GM12878 (cell line): Measurements from ENCODE around the gene PFN3. TPM values are rescaled to one million over a fixed set of nuclear protein-coding genes. Genes with fewer than 3 reads are reported as not detected.

Experiments used
- ATAC-seq: fragments of 200-7000 bp; cut with Tn5 transposase; 3 replicates; pipeline ENCODE4 v1.9.1; 2020; ENCODE audit warnings: mild to moderate bottlenecking, moderate library complexity
- BruUV-seq: library from RNA; stranded (reverse); fragments of 400-500 nt; replicated peaks from 2 replicates; lab custom pipeline; 2021; lab: Mats Ljungman, UMichigan
- CTCF ChIA-PET: fragments of 300-600 bp; sonication (Branson Sonifier 250); formaldehyde crosslinking; extraction: SDS; loops from one replicate; lab custom pipeline; 2021; ENCODE audit warnings: inconsistent platforms; lab: Yijun Ruan, JAX
- POLR2A ChIA-PET: fragments of 350-600 bp; formaldehyde crosslinking; extraction: SDS; loops from one replicate; lab custom pipeline; 2021; ENCODE audit warnings: inconsistent platforms; lab: Charles Lee
- RAD21 ChIA-PET: fragments of 300-600 bp; sonication (Branson Sonifier 250); formaldehyde crosslinking; loops from one replicate; lab custom pipeline; 2023; ENCODE audit warnings: antibody characterized with exemption; ENCODE audit not compliant: unreplicated experiment; lab: Charles Lee
- SMC1A ChIA-PET: fragments of 300-600 bp; sonication (Branson Sonifier 250); formaldehyde crosslinking; loops from one replicate; lab custom pipeline; 2023; ENCODE audit not compliant: unreplicated experiment, uncharacterized antibody; lab: Charles Lee
- DNase-seq: peaks from one replicate; pipeline ENCODE4 v3.0.0-alpha.2; 2011; ENCODE audit warnings: low read depth, low spot score
- FAIRE-seq: peaks from 3 replicates; lab custom pipeline; 2011; peaks lifted over from hg19 to GRCh38; lab: Jason Lieb, UNC
- H2AFZ ChIP-seq: 2 replicates; pipeline ENCODE4 v1.6.0; 2011; ENCODE audit warnings: low read depth, low read length, control low read depth; ENCODE audit not compliant: control insufficient read depth
- H3K27ac ChIP-seq: 2 replicates; pipeline ENCODE4 v1.5.1; 2011; ENCODE audit warnings: control low read depth; ENCODE audit not compliant: control insufficient read depth, insufficient read depth
- H3K27me3 ChIP-seq, 2 experiments: replicated peaks in 1 of 2; 2 replicates each; pipeline versions ENCODE4 v1.6.0 to v1.6.1; 2011; ENCODE audit warnings: low read length in 1 of 2; ENCODE audit not compliant: control insufficient read depth in 2 of 2, insufficient read depth in 2 of 2
- H3K36me3 ChIP-seq, 2 experiments: 2 replicates each; pipeline ENCODE4 v1.5.1; 2011; ENCODE audit warnings: low read length in 1 of 2; ENCODE audit not compliant: control insufficient read depth in 2 of 2, insufficient read depth in 2 of 2
- H3K4me1 ChIP-seq: 2 replicates; pipeline ENCODE4 v1.6.1; 2011; ENCODE audit warnings: mild to moderate bottlenecking, low read length, moderate library complexity, mixed read lengths; ENCODE audit not compliant: control insufficient read depth, insufficient read depth
- H3K4me2 ChIP-seq: 2 replicates; pipeline ENCODE4 v1.6.0; 2011; ENCODE audit warnings: control low read depth; ENCODE audit not compliant: control insufficient read depth, insufficient read depth
- H3K4me3 ChIP-seq: fragments of 200-600 bp; sonication (generic); 2 replicates; pipeline ENCODE4 v1.5.1; 2016
- H3K79me2 ChIP-seq: 2 replicates; pipeline ENCODE4 v1.6.0; 2011; ENCODE audit warnings: low read length; ENCODE audit not compliant: control insufficient read depth, insufficient read depth
- H3K9ac ChIP-seq: 2 replicates; pipeline ENCODE4 v1.8.0; 2011; ENCODE audit warnings: low read length, control low read depth, mixed read lengths; ENCODE audit not compliant: control insufficient read depth, insufficient read depth
- H3K9me3 ChIP-seq: replicated peaks from 3 replicates; pipeline ENCODE4 v1.5.1; 2011; ENCODE audit warnings: mild to moderate bottlenecking, low read length; ENCODE audit not compliant: control insufficient read depth, insufficient read depth
- H4K20me1 ChIP-seq: 2 replicates; pipeline ENCODE4 v1.6.0; 2011; ENCODE audit not compliant: control insufficient read depth, insufficient read depth
- BHLHE40 ChIP-seq, 2 experiments: fragments of 450-650 bp in 1 of 2; IDR thresholded peaks; 2 replicates each; pipeline ENCODE4 v1.6.1; 2011 to 2017; ENCODE audit warnings: low read depth in 2 of 2, borderline replicate concordance in 1 of 2, improper control_type of control experiment in 1 of 2, low read length in 1 of 2, mild to moderate bottlenecking in 1 of 2
- BRCA1 ChIP-seq: IDR thresholded peaks from 2 replicates; pipeline ENCODE4 v1.6.1; 2011; ENCODE audit warnings: low read depth, low read length, improper control_type of control experiment
- CREM ChIP-seq: IDR thresholded peaks from 2 replicates; pipeline ENCODE4 v1.6.1; 2014; ENCODE audit warnings: antibody characterized with exemption, low read depth
- EZH2 ChIP-seq: IDR thresholded peaks from 2 replicates; pipeline ENCODE4 v1.6.1; 2012; ENCODE audit warnings: low read depth, mild to moderate bottlenecking, control low read depth, inconsistent platforms, low read length, borderline replicate concordance; ENCODE audit not compliant: control insufficient read depth
- IKZF2 ChIP-seq, 2 experiments: fragments of 450-650 bp; IDR thresholded peaks; 2 replicates each; pipeline ENCODE4 v1.6.1; 2017; ENCODE audit warnings: mild to moderate bottlenecking in 2 of 2, moderate library complexity in 2 of 2
- JUNB ChIP-seq: IDR thresholded peaks from 2 replicates; pipeline ENCODE4 v1.6.1; 2016; ENCODE audit warnings: antibody characterized with exemption, mild to moderate bottlenecking
- MTA2 ChIP-seq: fragments of 450-650 bp; IDR thresholded peaks from 2 replicates; pipeline ENCODE4 v1.6.1; 2016; ENCODE audit warnings: low read depth, mild to moderate bottlenecking, moderate library complexity
- NBN ChIP-seq: fragments of 450-650 bp; IDR thresholded peaks from 2 replicates; pipeline ENCODE4 v1.6.1; 2016
- NFIC ChIP-seq: IDR thresholded peaks from 2 replicates; pipeline ENCODE4 v1.6.1; 2012; ENCODE audit warnings: low read depth, mild to moderate bottlenecking, inconsistent platforms, low read length, moderate library complexity
- NFYB ChIP-seq: IDR thresholded peaks from 2 replicates; pipeline ENCODE4 v1.6.1; 2011; ENCODE audit warnings: low read depth, mild to moderate bottlenecking, low read length, improper control_type of control experiment, moderate library complexity; ENCODE audit not compliant: insufficient read depth
- RAD21 ChIP-seq: IDR thresholded peaks from 2 replicates; pipeline ENCODE4 v1.6.1; 2011; ENCODE audit warnings: mild to moderate bottlenecking, low read depth, low read length, moderate library complexity; ENCODE audit not compliant: insufficient read depth
- RAD51 ChIP-seq: fragments of 450-650 bp; IDR thresholded peaks from 2 replicates; pipeline ENCODE4 v1.6.1; 2016; ENCODE audit warnings: moderate library complexity, mild to moderate bottlenecking, inconsistent platforms
- TAF1 ChIP-seq: IDR thresholded peaks from 2 replicates; pipeline ENCODE4 v1.6.1; 2011; ENCODE audit warnings: mild to moderate bottlenecking, low read depth, low read length, borderline replicate concordance
- TCF12 ChIP-seq: IDR thresholded peaks from 2 replicates; pipeline ENCODE4 v1.6.1; 2011; ENCODE audit warnings: low read depth, mild to moderate bottlenecking, low read length
- TCF3 ChIP-seq: IDR thresholded peaks from 2 replicates; pipeline ENCODE4 v1.6.1; 2012; ENCODE audit warnings: low read depth, mild to moderate bottlenecking, low read length, borderline replicate concordance; ENCODE audit not compliant: insufficient read depth
- ZNF622 ChIP-seq: fragments of 450-650 bp; IDR thresholded peaks from 2 replicates; pipeline ENCODE4 v1.6.1; 2017; ENCODE audit warnings: mild to moderate bottlenecking, inconsistent platforms
- WGBS: methylation state at CpG from one replicate; pipeline ENCODE4 v1.1.6; 2016; ENCODE audit warnings: low lambda C conversion rate; ENCODE audit not compliant: insufficient replicate concordance, insufficient coverage; ENCODE audit errors: missing lambda C conversion rate; 5-methylcytosine and 5-hydroxymethylcytosine counted together
- in situ Hi-C: fragments of 300-500 bp; cut with MboI; formaldehyde crosslinking; loops from 9 replicates; pipeline ENCODE4 v1.14.3; 2018; ENCODE audit warnings: mixed read lengths
- intact Hi-C: fragments of 100-400 bp; cut with micrococcal nuclease; formaldehyde crosslinking; loops from one replicate; pipeline ENCODE4 v1.14.2; 2022; ENCODE audit not compliant: unreplicated experiment
- polyA plus RNA-seq, 11 experiments: library from polyadenylated mRNA; depleted of rRNA in 4 of 11; unstranded in 6 of 11; stranded (reverse) in 5 of 11; fragments of >200 nt; fragmentation: Nextera tagmentation in 4 of 11; fragmentation: Illumina TruSeq in 1 of 11; extraction: Ambion mirVana in 4 of 11; extraction: Trizol in 1 of 11; gene quantifications; 1 replicate in 1 of 11; 2 replicates in 10 of 11; pipeline versions ENCODE4 v1.2.1 to v1.2.3, GENCODE V29; 2011 to 2016; ENCODE audit warnings: inconsistent platforms in 2 of 11, missing spikeins in 2 of 11, low read depth in 1 of 11
- total RNA-seq, 4 experiments: library from RNA; depleted of rRNA in 3 of 4; stranded (reverse); fragments of >200 nt in 3 of 4; fragmentation: Illumina TruSeq in 1 of 4; extraction: Trizol in 1 of 4; gene quantifications; 2 replicates each; pipeline versions ENCODE4 v1.2.1 to v1.2.3, GENCODE V29; 2013 to 2021
- TF ChIP-seq, protein P1 (sequence below): fragments of 450-650 bp; IDR thresholded peaks from 2 replicates; pipeline ENCODE4 v1.6.1; 2017; ENCODE audit warnings: low read depth, mild to moderate bottlenecking, moderate library complexity
- TF ChIP-seq, protein P2 (sequence below): IDR thresholded peaks from 2 replicates; pipeline ENCODE4 v1.6.1; 2012; ENCODE audit warnings: low read depth, low read length, improper control_type of control experiment

PFN3 gene
- total and polyA plus RNA-seq, 10 of the 15 experiments (the other 5 are each of a cell fraction or from before 2014, with no cell fraction given), result not detected

DNA sequence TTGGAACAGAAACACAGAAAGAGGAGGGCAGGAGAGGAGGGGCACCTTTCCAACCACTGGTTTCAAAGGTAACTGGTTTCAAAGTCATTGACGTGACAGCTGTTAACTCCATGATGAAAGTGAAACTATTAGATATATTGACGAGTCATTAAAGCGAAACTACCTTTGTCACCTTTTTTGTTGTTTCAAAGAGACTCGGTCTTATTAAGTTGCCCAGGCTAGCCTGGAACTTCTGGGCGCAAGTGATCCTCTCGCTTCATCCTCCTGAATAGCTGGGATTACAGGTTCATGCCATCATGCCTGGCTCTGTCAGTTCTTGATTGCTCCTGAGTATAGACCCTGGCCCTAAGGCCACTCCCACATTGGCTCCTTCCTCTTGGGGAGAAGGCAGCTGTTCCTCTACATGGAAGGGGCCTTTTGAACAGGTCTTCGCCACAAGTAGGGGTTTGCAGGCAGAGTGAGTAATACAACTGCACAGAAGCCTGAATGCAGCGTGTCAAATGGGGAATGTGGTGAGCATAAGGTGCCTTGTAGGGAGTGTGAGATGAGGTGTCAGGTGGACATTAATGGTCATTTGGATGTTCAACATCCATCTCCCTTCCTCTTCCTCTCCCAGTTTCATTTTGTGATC is 12.3 kb upstream of the PFN3 start:
- H3K9ac ChIP-seq, result peak overlapping the region; percentile 52
- no peaks in the 10 kb centered on the region for H4K20me1 ChIP-seq
- CTCF ChIA-PET, result interaction anchor here (0.9 to 6.3 kb wide), 6 partner anchors 9 to 43 kb away, joined by 3 to 38 read pairs (median 4); no protein-coding TSS in a partner anchor
- H2AFZ ChIP-seq, result peak overlapping the region; percentile 63
- H3K4me1 ChIP-seq, result peaks cover 18% of the 10 kb centered on the region
- RAD21 ChIA-PET, result interaction anchor here (0.9 to 1.5 kb wide), 7 partner anchors 9 to 50 kb away, joined by 3 to 8 read pairs (median 5); partner anchors contain the start of gene GRK6
- in situ Hi-C loops, result no loop called here
- whole genome bisulfite sequencing, result 18% methylated on average over 8 of the region's 8 CpGs
- DNase-seq (peak; percentile 71), FAIRE-seq (peak; percentile 87), ATAC-seq (peak; percentile 88)
- H3K9me3 ChIP-seq, result no peaks in the 10 kb centered on the region
- SMC1A ChIA-PET, result interaction anchor here (0.5 to 3.3 kb wide), 7 partner anchors 13 to 1211 kb away, joined by 3 to 42 read pairs (median 5); partner anchors contain the start of gene GRK6
- peak overlapping the region; percentile 33; the same call in 1 of the 2 replicates for H3K4me3 ChIP-seq
- peak overlapping the region; percentile 77 for H3K4me2 ChIP-seq
- H3K79me2 ChIP-seq, result no peaks in the 10 kb centered on the region
- POLR2A ChIA-PET, result interaction anchor here (1.3 to 7.0 kb wide), 6 partner anchors 9 to 35 kb away, joined by 3 to 107 read pairs (median 9); partner anchors contain the start of gene GRK6
- peak overlapping the region; percentile 83 for H3K27ac ChIP-seq
- H3K36me3 ChIP-seq, result no peaks in the 10 kb centered on the region
- intact Hi-C loops, result loop anchor here (1.0 to 2.0 kb wide), 2 partner anchors 14 to 42 kb away; partner anchors contain the start of gene GRK6
- BruUV-seq, result no TSS peak
- H3K27me3 ChIP-seq, result no peaks in the 10 kb centered on the region
- TF ChIP-seq BHLHE40 (IDR thresholded peaks at IDR 0.05; ENCODE audit: borderline replicate concordance in 1 of 2, low read depth in 2 of 2, low read length in 1 of 2) (peak in 1 of 2 experiments; percentile 10; a peak in 1 of 4 replicates), TCF12 (peak; percentile 68; the same call in 1 of the 2 replicates), RAD51 (no peak), NFIC (peak; percentile 60; the same call in 1 of the 2 replicates), NFYB (no peak), IKZF2 (IDR thresholded peaks at IDR 0.05) (peak; percentile 68 to 76), JUNB (peak; percentile 46; the same call in 1 of the 2 replicates), EZH2 (no peak), RAD21 (no peak), TAF1 (no peak), TCF3 (no peak), CREM (peak; percentile 60), BRCA1 (no peak), ZNF622 (no peak), NBN (peak; percentile 83; the same call in 1 of the 2 replicates), MTA2 (peak; percentile 75)
- TF ChIP-seq, protein P1, sequence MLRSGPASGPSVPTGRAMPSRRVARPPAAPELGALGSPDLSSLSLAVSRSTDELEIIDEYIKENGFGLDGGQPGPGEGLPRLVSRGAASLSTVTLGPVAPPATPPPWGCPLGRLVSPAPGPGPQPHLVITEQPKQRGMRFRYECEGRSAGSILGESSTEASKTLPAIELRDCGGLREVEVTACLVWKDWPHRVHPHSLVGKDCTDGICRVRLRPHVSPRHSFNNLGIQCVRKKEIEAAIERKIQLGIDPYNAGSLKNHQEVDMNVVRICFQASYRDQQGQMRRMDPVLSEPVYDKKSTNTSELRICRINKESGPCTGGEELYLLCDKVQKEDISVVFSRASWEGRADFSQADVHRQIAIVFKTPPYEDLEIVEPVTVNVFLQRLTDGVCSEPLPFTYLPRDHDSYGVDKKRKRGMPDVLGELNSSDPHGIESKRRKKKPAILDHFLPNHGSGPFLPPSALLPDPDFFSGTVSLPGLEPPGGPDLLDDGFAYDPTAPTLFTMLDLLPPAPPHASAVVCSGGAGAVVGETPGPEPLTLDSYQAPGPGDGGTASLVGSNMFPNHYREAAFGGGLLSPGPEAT, result peak; percentile 53
- TF ChIP-seq, protein P2, sequence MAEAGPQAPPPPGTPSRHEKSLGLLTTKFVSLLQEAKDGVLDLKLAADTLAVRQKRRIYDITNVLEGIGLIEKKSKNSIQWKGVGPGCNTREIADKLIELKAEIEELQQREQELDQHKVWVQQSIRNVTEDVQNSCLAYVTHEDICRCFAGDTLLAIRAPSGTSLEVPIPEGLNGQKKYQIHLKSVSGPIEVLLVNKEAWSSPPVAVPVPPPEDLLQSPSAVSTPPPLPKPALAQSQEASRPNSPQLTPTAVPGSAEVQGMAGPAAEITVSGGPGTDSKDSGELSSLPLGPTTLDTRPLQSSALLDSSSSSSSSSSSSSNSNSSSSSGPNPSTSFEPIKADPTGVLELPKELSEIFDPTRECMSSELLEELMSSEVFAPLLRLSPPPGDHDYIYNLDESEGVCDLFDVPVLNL, result no peak
